Right lobe of liver (tissue), 6 donors: Measurements from ENCODE around the gene STX8. TPM values are rescaled to one million over a fixed set of nuclear protein-coding genes. Genes with fewer than 3 reads are reported as not detected.
A peak's percentile ranks its signal among the peaks of the same experiment; 100 is the strongest.

Source experiments
- ATAC-seq, 4 donors: fragments of 200-7000 bp; cut with Tn5 transposase; one replicate each; pipeline ENCODE4 v1.9.1; 2020; ENCODE audit warnings: mild to moderate bottlenecking in 4 of 4, moderate library complexity in 4 of 4
- DNase-seq, 3 donors: peaks; one replicate each; pipeline ENCODE4 v3.0.0-alpha.2; 2020
- H3K27ac ChIP-seq, 3 donors: fragments of 200-600 bp; one replicate each; pipeline ENCODE4 v1.8.0; 2022
- H3K27me3 ChIP-seq, 2 donors: fragments of 200-600 bp; one replicate each; pipeline ENCODE4 v1.8.0; 2022
- H3K36me3 ChIP-seq, 4 donors: fragments of 200-600 bp; sonication (generic) in 1 of 4; one replicate each; pipeline versions ENCODE4 v1.5.1 to v1.8.0; 2017 to 2022; ENCODE audit warnings: control low read depth in 1 of 4
- H3K4me1 ChIP-seq, 4 donors: fragments of 200-600 bp; sonication (generic) in 1 of 4; one replicate each; pipeline versions ENCODE4 v1.5.1 to v1.8.0; 2017 to 2022; ENCODE audit warnings: control low read depth in 1 of 4
- H3K4me3 ChIP-seq, 3 donors: fragments of 200-600 bp; one replicate each; pipeline ENCODE4 v1.8.0; 2022
- H3K9me3 ChIP-seq, 4 donors: fragments of 200-600 bp; sonication (generic) in 1 of 4; one replicate each; pipeline versions ENCODE4 v1.5.1 to v1.8.0; 2017 to 2022; ENCODE audit warnings: control low read depth in 1 of 4
- POLR2A ChIP-seq: fragments of 450-650 bp; IDR thresholded peaks from one replicate; pipeline ENCODE4 v1.6.1; 2017; ENCODE audit warnings: antibody characterized with exemption, mild to moderate bottlenecking
- WGBS: methylation state at CpG from one replicate; pipeline ENCODE4 v1.1.6; 2018; ENCODE audit warnings: low coverage, low lambda C conversion rate; ENCODE audit not compliant: insufficient coverage; ENCODE audit errors: missing lambda C conversion rate; 5-methylcytosine and 5-hydroxymethylcytosine counted together
- intact Hi-C, 2 donors: fragments of 100-400 bp; cut with DNase I; formaldehyde crosslinking; loops; one replicate each; pipeline versions ENCODE4 v1.11.2 to v1.14.1; 2022
- total RNA-seq, 6 experiments: library from RNA; depleted of rRNA in 2 of 6; stranded (reverse); fragments of >200 nt in 2 of 6; fragmentation: NEBNext Ultra II Directional in 3 of 6; extraction: Animal tissue kit (Norgen Biotek cat#: 25700) in 3 of 6; gene quantifications; one replicate each; pipeline versions ENCODE4 v1.1.0 to v1.2.4, GENCODE V29; 2016 to 2023
- TF ChIP-seq, protein P1 (sequence below), 4 donors: fragments of 200-600 bp in 3 of 4; fragments of 450-650 bp in 1 of 4; IDR thresholded peaks; one replicate each; pipeline versions ENCODE4 v1.5.1 to v1.8.0; 2016 to 2022; ENCODE audit warnings: antibody characterized with exemption in 4 of 4, mild to moderate bottlenecking in 2 of 4
- donor health status: DM: no; HTN: yes; CAD: no.
- donor health status: DM: no; HTN: no; CAD: no.
- donor health status: DM: no; HTN: no; CAD: no.
- donor health status: DM: no; HTN: yes; CAD: no.
- donor health status: DM: no; HTN: yes; CAD: no.

Gene STX8
- total RNA-seq, 6 experiments from 2014 or later = 20.6 to 35.3 (median 27.7) TPM

DNA sequence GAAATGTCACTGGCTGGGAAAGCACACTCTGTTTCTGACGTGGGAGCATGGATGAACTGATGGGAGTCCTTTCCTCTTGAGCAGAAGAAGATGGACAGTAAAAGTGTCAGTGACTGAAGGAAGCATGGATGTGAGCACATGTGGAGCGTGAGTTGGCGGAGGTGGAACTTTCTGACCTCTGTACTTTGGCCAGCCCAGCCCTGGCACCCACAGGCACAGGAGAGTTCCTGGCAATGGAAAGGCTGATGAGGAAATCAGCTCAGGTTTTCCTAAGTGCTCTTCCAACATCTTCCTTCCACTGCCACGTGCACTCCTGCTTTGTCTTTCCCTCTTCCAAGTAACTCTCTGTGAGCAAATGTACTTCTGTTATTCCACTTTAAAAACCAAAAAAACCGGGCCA, 277.5 kb downstream of the STX8 start:
- Histone ChIP-seq H3K9me3 (no peaks in the 10 kb centered on the region), H3K36me3 (no peaks in the 10 kb centered on the region), H3K27ac (peak overlapping the region in 1 of 3 donors; percentile 59), H3K4me3 (no peak overlapping the region), H3K4me1 (peaks cover 0 to 20% (median 9%) of the 10 kb centered on the region in 4 donors), H3K27me3 (no peaks in the 10 kb centered on the region)
- intact Hi-C loops = loop anchor here in 1 of 2 donors (10.0 kb wide), 1 partner anchor 303 kb away; no protein-coding TSS in a partner anchor
- WGBS = 45% methylated on average over 4 of the region's 5 CpGs
- DNase-seq (peak; percentile 69 to 83 (median 76)), ATAC-seq (peak; percentile 91 to 99 (median 95))
- TF ChIP-seq, protein P1, sequence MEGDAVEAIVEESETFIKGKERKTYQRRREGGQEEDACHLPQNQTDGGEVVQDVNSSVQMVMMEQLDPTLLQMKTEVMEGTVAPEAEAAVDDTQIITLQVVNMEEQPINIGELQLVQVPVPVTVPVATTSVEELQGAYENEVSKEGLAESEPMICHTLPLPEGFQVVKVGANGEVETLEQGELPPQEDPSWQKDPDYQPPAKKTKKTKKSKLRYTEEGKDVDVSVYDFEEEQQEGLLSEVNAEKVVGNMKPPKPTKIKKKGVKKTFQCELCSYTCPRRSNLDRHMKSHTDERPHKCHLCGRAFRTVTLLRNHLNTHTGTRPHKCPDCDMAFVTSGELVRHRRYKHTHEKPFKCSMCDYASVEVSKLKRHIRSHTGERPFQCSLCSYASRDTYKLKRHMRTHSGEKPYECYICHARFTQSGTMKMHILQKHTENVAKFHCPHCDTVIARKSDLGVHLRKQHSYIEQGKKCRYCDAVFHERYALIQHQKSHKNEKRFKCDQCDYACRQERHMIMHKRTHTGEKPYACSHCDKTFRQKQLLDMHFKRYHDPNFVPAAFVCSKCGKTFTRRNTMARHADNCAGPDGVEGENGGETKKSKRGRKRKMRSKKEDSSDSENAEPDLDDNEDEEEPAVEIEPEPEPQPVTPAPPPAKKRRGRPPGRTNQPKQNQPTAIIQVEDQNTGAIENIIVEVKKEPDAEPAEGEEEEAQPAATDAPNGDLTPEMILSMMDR (IDR thresholded peaks at IDR 0.05) = no peak
- TF ChIP-seq POLR2A = no peak

DNA sequence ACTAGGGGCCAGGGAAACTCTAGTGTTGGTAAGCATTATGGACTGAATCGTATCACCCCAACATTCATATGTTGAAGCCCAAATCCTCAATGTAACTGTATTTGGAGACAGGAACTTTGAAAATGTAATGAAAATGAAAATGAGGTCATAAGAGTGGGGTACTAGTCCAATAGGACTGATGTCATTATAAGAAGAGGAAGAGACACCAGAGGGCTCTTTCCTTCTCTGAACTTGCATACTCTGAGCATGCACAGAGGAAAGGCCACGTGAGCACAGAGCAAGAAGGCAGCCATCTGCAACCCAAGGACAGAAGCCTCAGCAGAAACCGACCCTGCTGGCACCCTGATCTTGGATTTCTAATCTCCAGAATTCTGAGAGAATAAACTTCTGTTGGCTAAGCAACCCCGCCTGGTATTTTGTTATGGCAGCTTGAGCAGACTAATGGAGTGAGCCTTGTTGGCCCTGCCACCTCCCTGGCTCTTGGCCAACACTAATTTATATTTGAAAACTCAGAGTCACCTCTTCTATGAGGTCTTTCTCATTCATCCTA, 280.9 kb downstream of the STX8 start:
- Histone ChIP-seq H3K4me3 (no peak overlapping the region), H3K27ac (no peak overlapping the region), H3K27me3 (no peaks in the 10 kb centered on the region), H3K9me3 (no peaks in the 10 kb centered on the region), H3K4me1 (peaks cover 0 to 23% (median 8%) of the 10 kb centered on the region in 4 donors), H3K36me3 (no peaks in the 10 kb centered on the region)
- DNase-seq (no peak), ATAC-seq (no peak)
- no peak for TF ChIP-seq POLR2A
- TF ChIP-seq, protein P1 (IDR thresholded peaks at IDR 0.05) = no peak
- intact Hi-C loops = loop anchor here in 1 of 2 donors (10.0 kb wide), 1 partner anchor 300 kb away; no protein-coding TSS in a partner anchor
- WGBS = 90% methylated on average over 1 of the region's 4 CpGs

DNA sequence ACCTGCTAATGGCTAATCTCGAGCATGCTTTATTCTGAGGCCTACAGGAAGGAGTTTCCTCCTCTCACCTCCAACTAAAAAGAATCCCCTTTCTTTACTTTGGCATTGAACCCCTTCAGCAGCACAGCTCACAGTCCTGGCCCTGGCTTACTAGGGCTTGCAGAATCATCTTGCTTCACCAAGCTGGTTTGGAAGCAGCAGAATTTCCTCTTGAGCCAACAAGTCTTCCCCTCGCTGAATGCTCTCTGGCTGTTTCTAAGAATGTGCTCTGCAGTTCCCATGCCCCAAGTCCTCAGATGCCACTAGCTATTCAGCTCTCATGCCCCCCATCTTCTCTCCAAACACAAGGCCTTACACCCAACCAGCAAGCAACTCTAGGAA, 283.1 kb downstream of the STX8 start:
- ATAC-seq (peak in 2 of 4 donors; percentile 19 to 23), DNase-seq (no peak)
- H3K9me3 ChIP-seq = no peaks in the 10 kb centered on the region
- WGBS = 100% methylated on average over 1 of the region's 2 CpGs
- H3K36me3 ChIP-seq = no peaks in the 10 kb centered on the region
- no peak overlapping the region for H3K27ac ChIP-seq
- no peak overlapping the region for H3K4me3 ChIP-seq
- intact Hi-C loops = loop anchor here in 1 of 2 donors (10.0 kb wide), 1 partner anchor 298 kb away; no protein-coding TSS in a partner anchor
- H3K27me3 ChIP-seq = no peaks in the 10 kb centered on the region
- TF ChIP-seq, protein P1 (IDR thresholded peaks at IDR 0.05) = no peak
- no peak for TF ChIP-seq POLR2A
- peaks cover 0 to 7% (median 1%) of the 10 kb centered on the region in 4 donors for H3K4me1 ChIP-seq

DNA sequence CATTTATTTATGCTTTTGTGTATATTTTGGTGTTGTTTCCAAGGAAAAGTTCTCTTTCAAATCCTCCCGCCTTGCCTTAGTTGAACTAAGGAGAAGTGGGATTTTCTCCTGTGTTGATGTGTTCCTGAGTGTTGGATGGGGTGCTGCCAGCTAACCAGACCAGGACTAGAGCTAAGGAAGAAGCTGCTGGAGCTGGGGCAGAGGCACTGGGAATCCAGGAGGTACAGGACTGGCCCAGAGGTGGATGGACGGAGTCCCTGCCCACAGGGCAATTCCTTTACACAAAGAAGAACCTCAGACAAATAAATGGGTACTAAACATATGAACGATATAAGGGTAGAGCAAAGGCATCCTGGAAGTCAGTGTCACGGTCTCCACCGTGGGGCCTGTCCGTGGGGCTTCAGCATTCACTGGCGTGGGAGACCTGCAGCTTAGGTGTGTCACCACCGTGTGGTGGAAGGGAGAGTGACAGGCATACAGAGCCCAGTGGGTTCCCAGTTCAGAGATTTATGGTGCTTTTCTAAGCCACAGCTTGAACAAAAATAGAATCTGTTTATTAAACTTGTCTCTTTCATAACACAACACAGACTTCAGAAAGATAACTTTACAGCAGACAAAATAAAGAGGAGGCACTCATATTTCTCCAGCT, 283.6 kb downstream of the STX8 start:
- Histone ChIP-seq H3K4me1 (peaks cover 0 to 5% (median 0%) of the 10 kb centered on the region in 4 donors), H3K27me3 (no peaks in the 10 kb centered on the region), H3K9me3 (no peaks in the 10 kb centered on the region), H3K36me3 (no peaks in the 10 kb centered on the region), H3K4me3 (no peak overlapping the region), H3K27ac (no peak overlapping the region)
- peak; percentile 93 to 96 (median 94) for ATAC-seq
- intact Hi-C loops = loop anchor here in 1 of 2 donors (10.0 kb wide), 1 partner anchor 297 kb away; no protein-coding TSS in a partner anchor
- TF ChIP-seq POLR2A = no peak
- TF ChIP-seq, protein P1 (IDR thresholded peaks at IDR 0.05) = peak; percentile 57 to 78 (median 76)
- WGBS = 33% methylated on average over 8 of the region's 8 CpGs
- DNase-seq = peak in 2 of 3 donors; percentile 39 to 54
